ENCODE data around the gene RARB. TPM values are rescaled to one million over a fixed set of nuclear protein-coding genes. Genes with fewer than 3 reads are reported as not detected.

The RARB gene
- not detected for total RNA-seq

- DNase-seq (ENCODE audit: low spot score in 2 of 2) (no peak), ATAC-seq (no peak)
- no peaks in the 10 kb centered on the region for H3K9me3 Mint-ChIP-seq
- H3K27ac Mint-ChIP-seq = no peak within 1 kb of the TSS
- peaks cover 0 to 12% of the 10 kb centered on the region in 2 donors for H3K36me3 Mint-ChIP-seq
These were observed at the start of gene RARB for GRCh38 chr3:25427942-25428788. Gene RARB, plus strand, starts transcription at chr3:25428263. Its CDS starts 469 bp downstream, at chr3:25428732.

- no peaks in the 10 kb centered on the region for H3K36me3 Mint-ChIP-seq
- no peak for DNase-seq (ENCODE audit: low spot score in 2 of 2)
- ATAC-seq = no peak
- H3K27ac Mint-ChIP-seq = no peak overlapping the region
- H3K9me3 Mint-ChIP-seq = peaks cover 5 to 8% of the 10 kb centered on the region in 2 donors
These were observed 49.2 kb upstream of the RARB start for GRCh38 chr3:25378786-25379311.

GRCh38 chr3:25380222-25380739 is 47.8 kb upstream of the RARB start:
- H3K36me3 Mint-ChIP-seq = no peaks in the 10 kb centered on the region
- H3K9me3 Mint-ChIP-seq = peaks cover 5 to 8% of the 10 kb centered on the region in 2 donors
- DNase-seq (ENCODE audit: low spot score in 2 of 2) (no peak), ATAC-seq (no peak)
- no peak overlapping the region for H3K27ac Mint-ChIP-seq

GRCh38 chr3:25381083-25381482 is 47.0 kb upstream of the RARB start:
- DNase-seq (ENCODE audit: low spot score in 2 of 2) (no peak), ATAC-seq (no peak)
- H3K27ac Mint-ChIP-seq = no peak overlapping the region
- H3K9me3 Mint-ChIP-seq = peaks cover 5 to 8% of the 10 kb centered on the region in 2 donors
- no peaks in the 10 kb centered on the region for H3K36me3 Mint-ChIP-seq

- no peak overlapping the region for H3K27ac Mint-ChIP-seq
- H3K9me3 Mint-ChIP-seq = peaks cover 4 to 5% of the 10 kb centered on the region in 2 donors
- H3K36me3 Mint-ChIP-seq = no peaks in the 10 kb centered on the region
- no peak for ATAC-seq
- DNase-seq (ENCODE audit: low spot score in 2 of 2) = no peak
These were observed 43.6 kb upstream of the RARB start for GRCh38 chr3:25384471-25384870.

- no peak for DNase-seq (ENCODE audit: low spot score in 2 of 2)
- no peak for ATAC-seq
- Mint-ChIP-seq H3K27ac (no peak overlapping the region), H3K36me3 (no peaks in the 10 kb centered on the region), H3K9me3 (peaks cover 4 to 7% of the 10 kb centered on the region in 2 donors)
These were observed 42.1 kb upstream of the RARB start for GRCh38 chr3:25385807-25386460.

GRCh38 chr3:25386686-25387255 is 41.3 kb upstream of the RARB start:
- no peak for DNase-seq (ENCODE audit: low spot score in 2 of 2)
- no peak overlapping the region for H3K27ac Mint-ChIP-seq
- H3K9me3 Mint-ChIP-seq = peaks cover 2 to 6% of the 10 kb centered on the region in 2 donors
- no peak for ATAC-seq
- H3K36me3 Mint-ChIP-seq = no peaks in the 10 kb centered on the region

- H3K9me3 Mint-ChIP-seq = peaks cover 9 to 13% of the 10 kb centered on the region in 2 donors
- no peaks in the 10 kb centered on the region for H3K36me3 Mint-ChIP-seq
- H3K27ac Mint-ChIP-seq = no peak overlapping the region
- no peak for DNase-seq (ENCODE audit: low spot score in 2 of 2)
- no peak for ATAC-seq
These were observed 37.5 kb upstream of the RARB start for GRCh38 chr3:25390605-25391004.

GRCh38 chr3:25396251-25396650 is 31.8 kb upstream of the RARB start:
- H3K36me3 Mint-ChIP-seq = no peaks in the 10 kb centered on the region
- H3K27ac Mint-ChIP-seq = no peak overlapping the region
- DNase-seq (ENCODE audit: low spot score in 2 of 2) = no peak
- ATAC-seq = no peak
- H3K9me3 Mint-ChIP-seq = peaks cover 7 to 14% of the 10 kb centered on the region in 2 donors

- H3K36me3 Mint-ChIP-seq = no peaks in the 10 kb centered on the region
- DNase-seq (ENCODE audit: low spot score in 2 of 2) = no peak
- H3K27ac Mint-ChIP-seq = no peak overlapping the region
- ATAC-seq = no peak
- peaks cover 7 to 14% of the 10 kb centered on the region in 2 donors for H3K9me3 Mint-ChIP-seq
These were observed 31.4 kb upstream of the RARB start for GRCh38 chr3:25396686-25397085.

GRCh38 chr3:25397150-25397549 is 30.9 kb upstream of the RARB start:
- no peak for DNase-seq (ENCODE audit: low spot score in 2 of 2)
- H3K9me3 Mint-ChIP-seq = peaks cover 7 to 15% of the 10 kb centered on the region in 2 donors
- H3K36me3 Mint-ChIP-seq = no peaks in the 10 kb centered on the region
- no peak for ATAC-seq
- H3K27ac Mint-ChIP-seq = no peak overlapping the region

GRCh38 chr3:25400587-25400986 is 27.5 kb upstream of the RARB start:
- DNase-seq (ENCODE audit: low spot score in 2 of 2) (no peak), ATAC-seq (no peak)
- Mint-ChIP-seq H3K36me3 (no peaks in the 10 kb centered on the region), H3K9me3 (peaks cover 0 to 11% of the 10 kb centered on the region in 2 donors), H3K27ac (no peak overlapping the region)

- no peak for DNase-seq (ENCODE audit: low spot score in 2 of 2)
- Mint-ChIP-seq H3K36me3 (no peaks in the 10 kb centered on the region), H3K27ac (no peak overlapping the region), H3K9me3 (peaks cover 3 to 10% of the 10 kb centered on the region in 2 donors)
- ATAC-seq = no peak
These were observed 24.1 kb upstream of the RARB start for GRCh38 chr3:25403968-25404367.

- Mint-ChIP-seq H3K9me3 (peaks cover 3 to 10% of the 10 kb centered on the region in 2 donors), H3K27ac (no peak overlapping the region), H3K36me3 (no peaks in the 10 kb centered on the region)
- ATAC-seq = no peak
- no peak for DNase-seq (ENCODE audit: low spot score in 2 of 2)
These were observed 23.5 kb upstream of the RARB start for GRCh38 chr3:25404569-25404968.

- H3K27ac Mint-ChIP-seq = no peak overlapping the region
- no peaks in the 10 kb centered on the region for H3K36me3 Mint-ChIP-seq
- DNase-seq (ENCODE audit: low spot score in 2 of 2) (no peak), ATAC-seq (no peak)
- peaks cover 3 to 10% of the 10 kb centered on the region in 2 donors for H3K9me3 Mint-ChIP-seq
These were observed 22.7 kb upstream of the RARB start for GRCh38 chr3:25405335-25405734.

- H3K27ac Mint-ChIP-seq = no peak overlapping the region
- no peaks in the 10 kb centered on the region for H3K36me3 Mint-ChIP-seq
- peaks cover 3 to 8% of the 10 kb centered on the region in 2 donors for H3K9me3 Mint-ChIP-seq
- DNase-seq (ENCODE audit: low spot score in 2 of 2) = no peak
- ATAC-seq = no peak
These were observed 17.4 kb upstream of the RARB start for GRCh38 chr3:25410703-25411102.

- H3K36me3 Mint-ChIP-seq = no peaks in the 10 kb centered on the region
These were observed 15.8 kb upstream of the RARB start for GRCh38 chr3:25412269-25412668.

More at GRCh38 chr3:25412269-25412668, 15.8 kb upstream of the RARB start:
- no peak for ATAC-seq
- Mint-ChIP-seq H3K27ac (no peak overlapping the region), H3K9me3 (peaks cover 3 to 8% of the 10 kb centered on the region in 2 donors)
- no peak for DNase-seq (ENCODE audit: low spot score in 2 of 2)
